Measurements from ENCODE around the gene OLFM2.

DNA sequence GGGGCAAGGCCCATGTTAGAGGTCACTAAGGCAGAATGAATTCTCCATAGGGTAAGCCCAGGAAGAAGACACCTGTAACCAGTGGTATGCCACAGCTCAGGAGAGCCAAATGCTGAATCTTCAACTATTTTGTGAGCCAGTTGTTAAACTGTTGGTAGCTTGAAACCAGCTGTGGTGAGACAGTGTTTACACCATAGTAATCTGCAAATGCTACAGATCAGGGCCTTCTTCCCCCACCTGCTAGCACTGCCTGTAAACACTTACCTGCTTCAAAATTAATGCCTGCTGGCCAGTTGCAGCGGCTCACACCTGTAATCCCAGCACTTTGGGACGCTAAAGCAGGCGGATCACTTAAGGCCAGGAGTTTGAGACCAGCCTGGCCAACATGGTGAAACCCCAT lies 129.5 kb downstream of the OLFM2 start:
- no peak for TF ChIP-seq CTCF (IDR thresholded peaks at IDR 0.05 in 2 of 3, conservative IDR thresholded peaks at IDR 0.05 in 1 of 3; ENCODE audit: borderline replicate concordance in 1 of 3, insufficient read depth in 1 of 3, low read depth in 2 of 3, low read length in 2 of 3)
- TF ChIP-seq MAX (IDR thresholded peaks at IDR 0.05): no peak
